H9 (cell line): ENCODE data around the gene PRR15. TPM values are rescaled to one million over a fixed set of nuclear protein-coding genes. Genes with fewer than 3 reads are reported as not detected.
"Not testable (repeated sequence)": the region's sequence is repeated elsewhere in the genome, so short reads cannot be mapped to it uniquely, and the experiment has no call there.

Experiments used
- DNase-seq: peaks from one replicate; pipeline ENCODE4 v3.0.0-alpha.2; 2017
- H2AFZ ChIP-seq: one replicate; pipeline ENCODE4 v1.6.1; 2013; ENCODE audit warnings: mild to moderate bottlenecking, low read length, control low read depth, moderate library complexity
- H2AK5ac ChIP-seq: 2 replicates; pipeline ENCODE4 v1.6.1; 2013; ENCODE audit warnings: low read length, control low read depth, mixed read lengths; ENCODE audit not compliant: insufficient read length
- H2BK120ac ChIP-seq: one replicate; pipeline ENCODE4 v1.6.1; 2013; ENCODE audit warnings: low read depth, mild to moderate bottlenecking, low read length, control low read depth, inconsistent platforms; ENCODE audit not compliant: poor library complexity, severe bottlenecking
- H2BK12ac ChIP-seq: 2 replicates; pipeline ENCODE4 v1.6.1; 2013; ENCODE audit warnings: low read length, control low read depth, mixed read lengths, low read depth; ENCODE audit not compliant: insufficient read length
- H2BK15ac ChIP-seq: 2 replicates; pipeline ENCODE4 v1.6.1; 2013; ENCODE audit warnings: low read depth, low read length, control low read depth
- H2BK20ac ChIP-seq: one replicate; pipeline ENCODE4 v1.6.1; 2013; ENCODE audit warnings: low read depth, mild to moderate bottlenecking, low read length, control low read depth, inconsistent platforms; ENCODE audit not compliant: poor library complexity, severe bottlenecking
- H2BK5ac ChIP-seq: 2 replicates; pipeline ENCODE4 v1.6.1; 2013; ENCODE audit warnings: low read length, control low read depth, mixed read lengths; ENCODE audit not compliant: insufficient read length
- H3K14ac ChIP-seq: 2 replicates; pipeline ENCODE4 v1.6.1; 2013; ENCODE audit warnings: low read length, control low read depth; ENCODE audit not compliant: insufficient read depth
- H3K18ac ChIP-seq: 2 replicates; pipeline ENCODE4 v1.6.1; 2013; ENCODE audit warnings: low read depth, mild to moderate bottlenecking, mixed read lengths, low read length, control low read depth; ENCODE audit not compliant: insufficient read length
- H3K23ac ChIP-seq: 2 replicates; pipeline ENCODE4 v1.6.1; 2013; ENCODE audit warnings: low read length, control low read depth, mixed read lengths, low read depth; ENCODE audit not compliant: insufficient read length
- H3K23me2 ChIP-seq: 2 replicates; pipeline ENCODE4 v1.6.1; 2013; ENCODE audit warnings: low read depth, mild to moderate bottlenecking, mixed read lengths, low read length, control low read depth; ENCODE audit not compliant: insufficient read length, poor library complexity, severe bottlenecking
- H3K27ac ChIP-seq: 2 replicates; pipeline ENCODE4 v1.5.1; 2013; ENCODE audit warnings: low read length, control low read depth, mixed read lengths, low read depth; ENCODE audit not compliant: insufficient read length
- H3K27me3 ChIP-seq: 2 replicates; pipeline ENCODE4 v1.6.1; 2013; ENCODE audit warnings: low read length, control low read depth, inconsistent platforms; ENCODE audit not compliant: insufficient read depth
- H3K4ac ChIP-seq: 2 replicates; pipeline ENCODE4 v1.6.1; 2013; ENCODE audit warnings: low read depth, mild to moderate bottlenecking, control low read depth, inconsistent platforms, low read length, moderate library complexity
- H3K4me1 ChIP-seq: 2 replicates; pipeline ENCODE4 v1.6.1; 2013; ENCODE audit warnings: low read length, control low read depth, inconsistent platforms; ENCODE audit not compliant: insufficient read depth
- H3K4me2 ChIP-seq: 2 replicates; pipeline ENCODE4 v1.6.1; 2013; ENCODE audit warnings: low read length, control low read depth, mixed read lengths; ENCODE audit not compliant: insufficient read length, insufficient read depth
- H3K56ac ChIP-seq: 2 replicates; pipeline ENCODE4 v1.6.1; 2013; ENCODE audit warnings: low read depth, mild to moderate bottlenecking, mixed read lengths, low read length, control low read depth; ENCODE audit not compliant: insufficient read length
- H3K79me1 ChIP-seq: 2 replicates; pipeline ENCODE4 v1.6.1; 2013; ENCODE audit warnings: low read depth, mild to moderate bottlenecking, moderate library complexity, low read length, control low read depth, inconsistent platforms; ENCODE audit not compliant: insufficient read depth, poor library complexity, severe bottlenecking
- H3K79me2 ChIP-seq: 2 replicates; pipeline ENCODE4 v1.6.1; 2013; ENCODE audit warnings: low read length, control low read depth, inconsistent platforms; ENCODE audit not compliant: insufficient read depth
- H3K9ac ChIP-seq: 2 replicates; pipeline ENCODE4 v1.6.1; 2013; ENCODE audit warnings: low read length, control low read depth, mixed read lengths; ENCODE audit not compliant: insufficient read length; ENCODE audit errors: extremely low read depth
- H3K9me3 ChIP-seq: one replicate; pipeline ENCODE4 v1.6.1; 2013; ENCODE audit warnings: low read depth, low read length, inconsistent platforms; ENCODE audit not compliant: control insufficient read depth
- H3T11ph ChIP-seq: one replicate; pipeline ENCODE4 v1.6.1; 2013; ENCODE audit warnings: mild to moderate bottlenecking, low read length, control low read depth, inconsistent platforms
- H4K20me1 ChIP-seq: one replicate; pipeline ENCODE4 v1.6.1; 2013; ENCODE audit not compliant: control insufficient read depth, insufficient read length, insufficient read depth
- H4K5ac ChIP-seq: 2 replicates; pipeline ENCODE4 v1.6.1; 2013; ENCODE audit warnings: low read depth, mild to moderate bottlenecking, mixed read lengths, low read length, control low read depth; ENCODE audit not compliant: insufficient read length
- H4K8ac ChIP-seq: replicated peaks from 2 replicates; pipeline ENCODE4 v1.6.1; 2013; ENCODE audit warnings: low read length, control low read depth, mixed read lengths, low read depth; ENCODE audit not compliant: insufficient read length
- H4K91ac ChIP-seq: 2 replicates; pipeline ENCODE4 v1.6.1; 2013; ENCODE audit warnings: low read depth, mild to moderate bottlenecking, moderate library complexity, mixed read lengths, low read length, control low read depth; ENCODE audit not compliant: insufficient read length
- H3K27ac Mint-ChIP-seq, 3 experiments: 2 replicates in 2 of 3; 3 replicates in 1 of 3; pipeline ENCODE4 v1.8.0; 2020 to 2021; ENCODE audit warnings: mixed read lengths in 3 of 3, mild to moderate bottlenecking in 1 of 3, moderate library complexity in 1 of 3
- H3K27me3 Mint-ChIP-seq: 2 replicates; pipeline ENCODE4 v1.8.0; 2021; ENCODE audit warnings: low read depth, mild to moderate bottlenecking, moderate library complexity, mixed read lengths
- H3K36me3 Mint-ChIP-seq, 3 experiments: 2 replicates in 2 of 3; 3 replicates in 1 of 3; pipeline ENCODE4 v1.8.0; 2020 to 2021; ENCODE audit warnings: low read depth in 3 of 3, mixed read lengths in 3 of 3; ENCODE audit not compliant: insufficient read depth in 1 of 3
- H3K4me1 Mint-ChIP-seq, 2 experiments: 2 replicates each; pipeline ENCODE4 v1.8.0; 2020; ENCODE audit warnings: mixed read lengths in 2 of 2
- H3K4me3 Mint-ChIP-seq, 2 experiments: 2 replicates in 1 of 2; 3 replicates in 1 of 2; pipeline ENCODE4 v1.8.0; 2020 to 2021; ENCODE audit warnings: mild to moderate bottlenecking in 2 of 2, mixed read lengths in 2 of 2, moderate library complexity in 1 of 2
- H3K9me3 Mint-ChIP-seq, 2 experiments: 2 replicates in 1 of 2; 3 replicates in 1 of 2; pipeline ENCODE4 v1.8.0; 2020; ENCODE audit warnings: mild to moderate bottlenecking in 2 of 2, mixed read lengths in 2 of 2, moderate library complexity in 1 of 2
- CTCF ChIP-seq: fragments of 200-600 bp; sonication (generic); conservative IDR thresholded peaks from 3 replicates; pipeline ENCODE4 v1.8.0; 2021; ENCODE audit warnings: antibody characterized with exemption, mild to moderate bottlenecking
- WGBS: extraction: QIAGEN DNeasy Blood & Tissue Kit; methylation state at CpG from one replicate; pipeline ENCODE4 v1.1.7; 2013; ENCODE audit warnings: missing lambda C conversion rate, low lambda C conversion rate, mixed read lengths; ENCODE audit not compliant: insufficient read length; ENCODE audit errors: extremely low coverage; 5-methylcytosine and 5-hydroxymethylcytosine counted together
- total RNA-seq: library from RNA; stranded (reverse); gene quantifications from 2 replicates; pipeline ENCODE4 v1.2.1, GENCODE V29; 2021

PRR15 gene
- total RNA-seq, 1 experiment from 2014 or later, result 15.1 TPM

- no peaks in the 10 kb centered on the region for H3K79me1 ChIP-seq
- no CpG with 5 or more reads among the region's 4 CpGs for WGBS
Observed at GRCh38 chr7:29527505-29528108, 36.0 kb upstream of the PRR15 start.

GRCh38 chr7:29528526-29528925, 35.1 kb upstream of the PRR15 start:
- H3K14ac ChIP-seq, H2BK20ac ChIP-seq, H3K27ac ChIP-seq, H3K27me3 ChIP-seq, H2AFZ ChIP-seq, H2BK15ac ChIP-seq, H3K4me3 Mint-ChIP-seq, H2BK120ac ChIP-seq, H3K4me1 ChIP-seq, H3K27ac Mint-ChIP-seq, H3K79me1 ChIP-seq, H2AK5ac ChIP-seq, H3K18ac ChIP-seq, H4K5ac ChIP-seq, H3K27me3 Mint-ChIP-seq, H3K79me2 ChIP-seq, H2BK12ac ChIP-seq, H4K20me1 ChIP-seq, H3K9me3 Mint-ChIP-seq, H3K9me3 ChIP-seq, H3K4me2 ChIP-seq, H4K91ac ChIP-seq, H3K23me2 ChIP-seq, H3K9ac ChIP-seq, H3K56ac ChIP-seq, H3T11ph ChIP-seq, H2BK5ac ChIP-seq, H3K23ac ChIP-seq, H3K4ac ChIP-seq, H4K8ac ChIP-seq: not testable (repeated sequence)
- H3K4me1 Mint-ChIP-seq, result peaks cover 13 to 16% of the 10 kb centered on the region in 2 experiments
- no CpG with 5 or more reads among the region's 7 CpGs for WGBS
- H3K36me3 Mint-ChIP-seq, result peaks cover 4 to 12% (median 5%) of the 10 kb centered on the region in 3 experiments; a peak in 4 of 7 replicates
- DNase-seq, result peak; percentile 80

More at GRCh38 chr7:29527505-29528108, 36.0 kb upstream of the PRR15 start:
- Histone ChIP-seq H3K18ac (no peak overlapping the region), H3K23ac (no peak overlapping the region), H2BK120ac (no peak overlapping the region), H4K5ac (no peak overlapping the region), H4K8ac (no peak overlapping the region), H2AK5ac (no peak overlapping the region), H3K4me1 (peaks cover 2% of the 10 kb centered on the region; the same call in 1 of the 2 replicates), H2BK5ac (no peak overlapping the region), H3K56ac (no peak overlapping the region), H3K9me3 (no peaks in the 10 kb centered on the region), H3K4me2 (no peak overlapping the region), H2AFZ (no peak overlapping the region), H3K79me2 (no peaks in the 10 kb centered on the region), H4K91ac (no peak overlapping the region), H3K14ac (no peak overlapping the region), H2BK15ac (no peak overlapping the region), H3K9ac (no peak overlapping the region), H3K27ac (no peak overlapping the region), H3K27me3 (no peaks in the 10 kb centered on the region), H2BK12ac (no peak overlapping the region), H2BK20ac (no peak overlapping the region), H3T11ph (no peak overlapping the region), H3K23me2 (no peaks in the 10 kb centered on the region), H4K20me1 (no peaks in the 10 kb centered on the region), H3K4ac (no peak overlapping the region)
- Mint-ChIP-seq H3K4me3 (no peak overlapping the region), H3K4me1 (peaks cover 13 to 16% of the 10 kb centered on the region in 2 experiments), H3K36me3 (peaks cover 4 to 12% (median 5%) of the 10 kb centered on the region in 3 experiments; a peak in 4 of 7 replicates), H3K9me3 (peaks cover 3 to 6% of the 10 kb centered on the region in 2 experiments; a peak in 3 of 5 replicates), H3K27me3 (peaks cover 2% of the 10 kb centered on the region), H3K27ac (no peak overlapping the region; a peak in 1 of 7 replicates)
- DNase-seq, result no peak
- TF ChIP-seq CTCF, result no peak
